GM12878 (cell line): ENCODE results near the gene NRP1. TPM values are rescaled to one million over a fixed set of nuclear protein-coding genes. Genes with fewer than 3 reads are reported as not detected.

ENCODE experiments used
- ATAC-seq: fragments of 200-7000 bp; cut with Tn5 transposase; 3 replicates; pipeline ENCODE4 v1.9.1; 2020; ENCODE audit warnings: mild to moderate bottlenecking, moderate library complexity
- BruUV-seq: library from RNA; stranded (reverse); fragments of 400-500 nt; replicated peaks from 2 replicates; lab custom pipeline; 2021; lab: Mats Ljungman, UMichigan
- CTCF ChIA-PET: fragments of 300-600 bp; sonication (Branson Sonifier 250); formaldehyde crosslinking; extraction: SDS; loops from one replicate; lab custom pipeline; 2021; ENCODE audit warnings: inconsistent platforms; lab: Yijun Ruan, JAX
- POLR2A ChIA-PET: fragments of 350-600 bp; formaldehyde crosslinking; extraction: SDS; loops from one replicate; lab custom pipeline; 2021; ENCODE audit warnings: inconsistent platforms; lab: Charles Lee
- RAD21 ChIA-PET: fragments of 300-600 bp; sonication (Branson Sonifier 250); formaldehyde crosslinking; loops from one replicate; lab custom pipeline; 2023; ENCODE audit warnings: antibody characterized with exemption; ENCODE audit not compliant: unreplicated experiment; lab: Charles Lee
- SMC1A ChIA-PET: fragments of 300-600 bp; sonication (Branson Sonifier 250); formaldehyde crosslinking; loops from one replicate; lab custom pipeline; 2023; ENCODE audit not compliant: unreplicated experiment, uncharacterized antibody; lab: Charles Lee
- DNase-seq: peaks from one replicate; pipeline ENCODE4 v3.0.0-alpha.2; 2011; ENCODE audit warnings: low read depth, low spot score
- FAIRE-seq: peaks from 3 replicates; lab custom pipeline; 2011; peaks lifted over from hg19 to GRCh38; lab: Jason Lieb, UNC
- H2AFZ ChIP-seq: 2 replicates; pipeline ENCODE4 v1.6.0; 2011; ENCODE audit warnings: low read depth, low read length, control low read depth; ENCODE audit not compliant: control insufficient read depth
- H3K27ac ChIP-seq: 2 replicates; pipeline ENCODE4 v1.5.1; 2011; ENCODE audit warnings: control low read depth; ENCODE audit not compliant: control insufficient read depth, insufficient read depth
- H3K27me3 ChIP-seq, 2 experiments: replicated peaks in 1 of 2; 2 replicates each; pipeline versions ENCODE4 v1.6.0 to v1.6.1; 2011; ENCODE audit warnings: low read length in 1 of 2; ENCODE audit not compliant: control insufficient read depth in 2 of 2, insufficient read depth in 2 of 2
- H3K36me3 ChIP-seq, 2 experiments: 2 replicates each; pipeline ENCODE4 v1.5.1; 2011; ENCODE audit warnings: low read length in 1 of 2; ENCODE audit not compliant: control insufficient read depth in 2 of 2, insufficient read depth in 2 of 2
- H3K4me1 ChIP-seq: 2 replicates; pipeline ENCODE4 v1.6.1; 2011; ENCODE audit warnings: mild to moderate bottlenecking, low read length, moderate library complexity, mixed read lengths; ENCODE audit not compliant: control insufficient read depth, insufficient read depth
- H3K4me2 ChIP-seq: 2 replicates; pipeline ENCODE4 v1.6.0; 2011; ENCODE audit warnings: control low read depth; ENCODE audit not compliant: control insufficient read depth, insufficient read depth
- H3K4me3 ChIP-seq: fragments of 200-600 bp; sonication (generic); 2 replicates; pipeline ENCODE4 v1.5.1; 2016
- H3K79me2 ChIP-seq: 2 replicates; pipeline ENCODE4 v1.6.0; 2011; ENCODE audit warnings: low read length; ENCODE audit not compliant: control insufficient read depth, insufficient read depth
- H3K9ac ChIP-seq: 2 replicates; pipeline ENCODE4 v1.8.0; 2011; ENCODE audit warnings: low read length, control low read depth, mixed read lengths; ENCODE audit not compliant: control insufficient read depth, insufficient read depth
- H3K9me3 ChIP-seq: replicated peaks from 3 replicates; pipeline ENCODE4 v1.5.1; 2011; ENCODE audit warnings: mild to moderate bottlenecking, low read length; ENCODE audit not compliant: control insufficient read depth, insufficient read depth
- H4K20me1 ChIP-seq: 2 replicates; pipeline ENCODE4 v1.6.0; 2011; ENCODE audit not compliant: control insufficient read depth, insufficient read depth
- ATF7 ChIP-seq: fragments of 450-650 bp; IDR thresholded peaks from 2 replicates; pipeline ENCODE4 v1.6.1; 2016; ENCODE audit warnings: low read depth, mild to moderate bottlenecking
- BHLHE40 ChIP-seq, 2 experiments: fragments of 450-650 bp in 1 of 2; IDR thresholded peaks; 2 replicates each; pipeline ENCODE4 v1.6.1; 2011 to 2017; ENCODE audit warnings: low read depth in 2 of 2, borderline replicate concordance in 1 of 2, improper control_type of control experiment in 1 of 2, low read length in 1 of 2, mild to moderate bottlenecking in 1 of 2
- CBX3 ChIP-seq: fragments of 200-600 bp; sonication (generic); IDR thresholded peaks from 2 replicates; pipeline ENCODE4 v1.6.1; 2016; ENCODE audit warnings: low read depth, borderline replicate concordance
- HDAC2 ChIP-seq: fragments of 200-600 bp; sonication (generic); IDR thresholded peaks from 2 replicates; pipeline ENCODE4 v1.6.1; 2017
- MAX ChIP-seq: IDR thresholded peaks from 2 replicates; pipeline ENCODE4 v1.6.1; 2012; ENCODE audit warnings: low read depth, low read length, improper control_type of control experiment
- MYB ChIP-seq: fragments of 150-350 bp; IDR thresholded peaks from 2 replicates; pipeline ENCODE4 v1.6.1; 2014; ENCODE audit warnings: mild to moderate bottlenecking, low read depth, low read length, borderline replicate concordance
- NFYA ChIP-seq: IDR thresholded peaks from 2 replicates; pipeline ENCODE4 v1.6.1; 2011; ENCODE audit warnings: low read depth, mild to moderate bottlenecking, low read length, improper control_type of control experiment, borderline replicate concordance
- NFYB ChIP-seq: IDR thresholded peaks from 2 replicates; pipeline ENCODE4 v1.6.1; 2011; ENCODE audit warnings: low read depth, mild to moderate bottlenecking, low read length, improper control_type of control experiment, moderate library complexity; ENCODE audit not compliant: insufficient read depth
- PML ChIP-seq: IDR thresholded peaks from 2 replicates; pipeline ENCODE4 v1.6.1; 2012; ENCODE audit warnings: low read length, inconsistent platforms
- RAD21 ChIP-seq: IDR thresholded peaks from 2 replicates; pipeline ENCODE4 v1.6.1; 2011; ENCODE audit warnings: mild to moderate bottlenecking, low read depth, low read length, moderate library complexity; ENCODE audit not compliant: insufficient read depth
- ZBTB33 ChIP-seq: fragments of 450-650 bp; IDR thresholded peaks from 2 replicates; pipeline ENCODE4 v1.6.1; 2017; ENCODE audit warnings: mild to moderate bottlenecking
- WGBS: methylation state at CpG from one replicate; pipeline ENCODE4 v1.1.6; 2016; ENCODE audit warnings: low lambda C conversion rate; ENCODE audit not compliant: insufficient replicate concordance, insufficient coverage; ENCODE audit errors: missing lambda C conversion rate; 5-methylcytosine and 5-hydroxymethylcytosine counted together
- in situ Hi-C: fragments of 300-500 bp; cut with MboI; formaldehyde crosslinking; loops from 9 replicates; pipeline ENCODE4 v1.14.3; 2018; ENCODE audit warnings: mixed read lengths
- intact Hi-C: fragments of 100-400 bp; cut with micrococcal nuclease; formaldehyde crosslinking; loops from one replicate; pipeline ENCODE4 v1.14.2; 2022; ENCODE audit not compliant: unreplicated experiment
- polyA plus RNA-seq, 11 experiments: library from polyadenylated mRNA; depleted of rRNA in 4 of 11; unstranded in 6 of 11; stranded (reverse) in 5 of 11; fragments of >200 nt; fragmentation: Nextera tagmentation in 4 of 11; fragmentation: Illumina TruSeq in 1 of 11; extraction: Ambion mirVana in 4 of 11; extraction: Trizol in 1 of 11; gene quantifications; 1 replicate in 1 of 11; 2 replicates in 10 of 11; pipeline versions ENCODE4 v1.2.1 to v1.2.3, GENCODE V29; 2011 to 2016; ENCODE audit warnings: inconsistent platforms in 2 of 11, missing spikeins in 2 of 11, low read depth in 1 of 11
- total RNA-seq, 4 experiments: library from RNA; depleted of rRNA in 3 of 4; stranded (reverse); fragments of >200 nt in 3 of 4; fragmentation: Illumina TruSeq in 1 of 4; extraction: Trizol in 1 of 4; gene quantifications; 2 replicates each; pipeline versions ENCODE4 v1.2.1 to v1.2.3, GENCODE V29; 2013 to 2021

The NRP1 gene
- total and polyA plus RNA-seq, 10 of the 15 experiments (the other 5 are each of a cell fraction or from before 2014, with no cell fraction given), result 0.11 to 12.1 (median 0.52) TPM

- no peak for TF ChIP-seq PML
- no peak for TF ChIP-seq MAX
- TF ChIP-seq RAD21, result no peak
- no peak for TF ChIP-seq BHLHE40 (IDR thresholded peaks at IDR 0.05; ENCODE audit: borderline replicate concordance in 1 of 2, low read depth in 2 of 2, low read length in 1 of 2)
- TF ChIP-seq CBX3, result no peak
- TF ChIP-seq ZBTB33, result no peak
- no peak for TF ChIP-seq MYB
- no peak for TF ChIP-seq NFYB
- TF ChIP-seq ATF7, result no peak
- no peak for TF ChIP-seq HDAC2
- TF ChIP-seq NFYA, result no peak
- FAIRE-seq (no peak), ATAC-seq (no peak), DNase-seq (no peak)
- intact Hi-C loops (no loop called here), in situ Hi-C loops (no loop called here)
- Histone ChIP-seq H3K4me3 (no peak overlapping the region), H3K79me2 (no peaks in the 10 kb centered on the region), H2AFZ (no peak overlapping the region), H4K20me1 (no peaks in the 10 kb centered on the region; the same call in 1 of the 2 replicates), H3K27me3 (no peaks in the 10 kb centered on the region; a peak in 1 of 4 replicates), H3K9ac (no peak overlapping the region), H3K4me1 (no peaks in the 10 kb centered on the region), H3K9me3 (no peaks in the 10 kb centered on the region), H3K36me3 (no peaks in the 10 kb centered on the region), H3K27ac (no peak overlapping the region), H3K4me2 (no peak overlapping the region)
- 6% methylated on average over 2 of the region's 2 CpGs for WGBS
- ChIA-PET CTCF (no interaction called here), SMC1A (no interaction called here), POLR2A (no interaction called here), RAD21 (no interaction called here)
- no TSS peak for BruUV-seq
Measured at GRCh38 chr10:33298893-33299292, 35.6 kb downstream of the NRP1 start.
